OCI-LY7 (cell line): Measurements from ENCODE around the gene SNX32. TPM values are rescaled to one million over a fixed set of nuclear protein-coding genes. Genes with fewer than 3 reads are reported as not detected.

Source experiments
- Bru-seq: library from RNA; stranded (reverse); fragments of 400-500 nt; gene quantifications from one replicate; lab custom pipeline; 2021; lab: Mats Ljungman, UMichigan
- BruChase-seq, 2 experiments: library from RNA; stranded (reverse); fragments of 400-500 nt; gene quantifications; one replicate each; lab custom pipeline; 2021; lab: Mats Ljungman, UMichigan
- BruUV-seq: library from RNA; stranded (reverse); fragments of 400-500 nt; replicated peaks from 2 replicates; lab custom pipeline; 2021; lab: Mats Ljungman, UMichigan
- CTCF ChIA-PET: fragments of 300-600 bp; sonication (Branson Sonifier 250); formaldehyde crosslinking; loops from one replicate; lab custom pipeline; 2022; ENCODE audit warnings: antibody characterized with exemption; ENCODE audit not compliant: unreplicated experiment; lab: Charles Lee
- POLR2A ChIA-PET: fragments of 300-600 bp; sonication (Branson Sonifier 250); formaldehyde crosslinking; loops from one replicate; lab custom pipeline; 2022; ENCODE audit warnings: antibody characterized with exemption; lab: Charles Lee
- DNase-seq: peaks from one replicate; pipeline ENCODE4 v3.0.0-alpha.2; 2015; ENCODE audit warnings: low spot score
- H2AFZ ChIP-seq: fragments of 200-600 bp; sonication (generic), shearing (Covaris generic); 2 replicates; pipeline ENCODE4 v1.6.1; 2014; ENCODE audit warnings: mild to moderate bottlenecking, antibody characterized with exemption, low read length, moderate library complexity
- H3K27ac ChIP-seq: fragments of 200-600 bp; sonication (generic); 2 replicates; pipeline ENCODE4 v1.5.1; 2014; ENCODE audit warnings: mixed run types, low read depth, mild to moderate bottlenecking, moderate library complexity, low read length, inconsistent platforms; ENCODE audit not compliant: poor library complexity, severe bottlenecking
- H3K36me3 ChIP-seq: fragments of 200-600 bp; sonication (generic); 2 replicates; pipeline ENCODE4 v1.6.1; 2014; ENCODE audit warnings: mild to moderate bottlenecking, antibody characterized with exemption, low read length, moderate library complexity, mixed read lengths; ENCODE audit not compliant: insufficient read depth
- H3K4me1 ChIP-seq: fragments of 200-600 bp; sonication (generic); 2 replicates; pipeline ENCODE4 v1.5.1; 2014; ENCODE audit warnings: mild to moderate bottlenecking, low read length; ENCODE audit not compliant: insufficient read depth, poor library complexity, severe bottlenecking
- H3K4me2 ChIP-seq: fragments of 200-600 bp; sonication (generic); 2 replicates; pipeline ENCODE4 v1.6.1; 2014; ENCODE audit warnings: mild to moderate bottlenecking, low read length
- H3K4me3 ChIP-seq: fragments of 200-600 bp; sonication (generic); 2 replicates; pipeline ENCODE4 v1.5.1; 2014; ENCODE audit warnings: mild to moderate bottlenecking, low read depth, low read length; ENCODE audit not compliant: poor library complexity, severe bottlenecking
- H3K79me2 ChIP-seq: fragments of 200-600 bp; sonication (generic); 2 replicates; pipeline ENCODE4 v1.6.1; 2016; ENCODE audit warnings: low read depth, mild to moderate bottlenecking, low read length, moderate library complexity, mixed read lengths; ENCODE audit not compliant: insufficient read depth
- H3K9me2 ChIP-seq: fragments of 200-600 bp; sonication (generic); 2 replicates; pipeline ENCODE4 v1.6.1; 2016; ENCODE audit warnings: mild to moderate bottlenecking, low read length, mixed read lengths; ENCODE audit not compliant: insufficient read depth
- H3K9me3 ChIP-seq: fragments of 200-600 bp; sonication (generic); 2 replicates; pipeline ENCODE4 v1.6.1; 2014; ENCODE audit warnings: mild to moderate bottlenecking, mixed run types, low read length, mixed read lengths
- H4K20me1 ChIP-seq: fragments of 200-600 bp; sonication (generic); 2 replicates; pipeline ENCODE4 v1.6.1; 2014; ENCODE audit warnings: mild to moderate bottlenecking, antibody characterized with exemption, low read length, moderate library complexity, mixed read lengths; ENCODE audit not compliant: insufficient read depth
- EZH2phosphoT487 ChIP-seq: fragments of 200-600 bp; sonication (generic); IDR thresholded peaks from 2 replicates; pipeline ENCODE4 v1.6.1; 2018; ENCODE audit warnings: low read depth, borderline replicate concordance, mild to moderate bottlenecking, mixed run types, antibody characterized with exemption, low read length, moderate library complexity, mixed read lengths
- intact Hi-C: fragments of 100-400 bp; cut with micrococcal nuclease; formaldehyde crosslinking; loops from one replicate; pipeline ENCODE4 v1.10.0; 2022; ENCODE audit not compliant: unreplicated experiment
- long read RNA-seq: library from polyadenylated mRNA; stranded (forward); transcript quantifications from one replicate; pipeline ENCODE4 v2.0.0, GENCODE V29; 2022
- total RNA-seq, 2 experiments: library from RNA; depleted of rRNA in 1 of 2; stranded (reverse); fragments of >200 nt in 1 of 2; shearing (Covaris generic) in 1 of 2; gene quantifications; 2 replicates each; pipeline ENCODE4 v1.2.3, GENCODE V29; 2014 to 2022
- TF ChIP-seq, protein P1 (sequence below): fragments of 200-600 bp; sonication (generic); conservative IDR thresholded peaks from 2 replicates; pipeline ENCODE4 v1.5.1; 2014; ENCODE audit warnings: mild to moderate bottlenecking, antibody characterized with exemption, low read length, moderate library complexity, mixed read lengths

The SNX32 gene
- total RNA-seq (2014; rRNA removed; shearing (Covaris generic)), result not detected in 2 replicates
- total RNA-seq (2022), result not detected in 2 replicates
- Bru-seq, nascent RNA, result not detected
- BruChase-seq, experiment 1, labeled RNA remaining after a 6-hour chase, result percentile 10 among the genes with signal in this experiment
- not detected for BruChase-seq, experiment 2, labeled RNA remaining after a 2-hour chase
- long read RNA-seq, result 0 reads

DNA sequence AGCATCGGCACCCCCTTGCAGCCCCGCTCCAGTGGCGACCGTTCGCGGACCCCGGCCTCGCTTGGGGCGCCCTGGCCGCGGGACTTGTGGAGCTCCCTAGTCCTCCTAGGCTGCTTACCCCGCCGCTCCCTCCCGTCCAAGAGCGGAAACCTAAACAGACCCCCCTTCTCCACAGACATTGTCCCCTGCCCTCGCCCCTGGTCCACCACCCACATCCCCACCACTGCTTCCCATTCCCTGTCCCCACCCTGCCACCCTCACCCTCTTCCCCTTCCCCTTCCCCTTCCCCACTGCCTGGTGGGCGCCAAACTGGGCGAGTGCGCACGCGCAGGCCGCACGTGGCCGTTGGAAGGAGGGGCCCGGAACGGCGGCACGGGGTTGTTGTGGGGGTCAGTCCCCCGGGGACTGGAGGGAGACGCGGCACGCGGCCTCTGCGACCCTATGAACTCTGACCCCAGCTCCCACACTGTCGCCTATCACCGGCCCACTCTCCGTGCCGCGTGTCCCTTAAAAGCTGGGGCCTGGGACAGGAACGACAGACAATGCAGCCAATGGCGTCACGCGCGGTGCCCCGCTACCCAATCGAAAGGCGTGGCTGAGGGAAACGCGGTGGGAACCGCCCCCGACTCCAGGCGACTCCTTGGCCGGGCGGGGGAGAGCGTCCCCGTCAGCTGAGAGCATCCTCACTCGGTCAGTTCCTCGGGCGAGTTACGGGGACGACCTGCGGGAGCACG lies at the start of gene SNX32:
Gene SNX32, plus strand, starts transcription at position 667 of the 734 bp plus-strand sequence. CDS start 103 bp downstream, outside the sequence.
- no TSS peak for BruUV-seq
- no peak for DNase-seq
- CTCF ChIA-PET, result no interaction called here
- Histone ChIP-seq H3K79me2 (no peaks in the 10 kb centered on the region), H3K36me3 (no peaks in the 10 kb centered on the region), H3K27ac (no peak within 1 kb of the TSS), H3K9me2 (no peaks in the 10 kb centered on the region), H3K4me1 (no peaks in the 10 kb centered on the region), H2AFZ (no peak within 1 kb of the TSS), H3K4me3 (no peak within 1 kb of the TSS), H3K9me3 (no peaks in the 10 kb centered on the region), H3K4me2 (no peak within 1 kb of the TSS), H4K20me1 (no peaks in the 10 kb centered on the region)
- no peak for TF ChIP-seq EZH2phosphoT487
- TF ChIP-seq, protein P1, sequence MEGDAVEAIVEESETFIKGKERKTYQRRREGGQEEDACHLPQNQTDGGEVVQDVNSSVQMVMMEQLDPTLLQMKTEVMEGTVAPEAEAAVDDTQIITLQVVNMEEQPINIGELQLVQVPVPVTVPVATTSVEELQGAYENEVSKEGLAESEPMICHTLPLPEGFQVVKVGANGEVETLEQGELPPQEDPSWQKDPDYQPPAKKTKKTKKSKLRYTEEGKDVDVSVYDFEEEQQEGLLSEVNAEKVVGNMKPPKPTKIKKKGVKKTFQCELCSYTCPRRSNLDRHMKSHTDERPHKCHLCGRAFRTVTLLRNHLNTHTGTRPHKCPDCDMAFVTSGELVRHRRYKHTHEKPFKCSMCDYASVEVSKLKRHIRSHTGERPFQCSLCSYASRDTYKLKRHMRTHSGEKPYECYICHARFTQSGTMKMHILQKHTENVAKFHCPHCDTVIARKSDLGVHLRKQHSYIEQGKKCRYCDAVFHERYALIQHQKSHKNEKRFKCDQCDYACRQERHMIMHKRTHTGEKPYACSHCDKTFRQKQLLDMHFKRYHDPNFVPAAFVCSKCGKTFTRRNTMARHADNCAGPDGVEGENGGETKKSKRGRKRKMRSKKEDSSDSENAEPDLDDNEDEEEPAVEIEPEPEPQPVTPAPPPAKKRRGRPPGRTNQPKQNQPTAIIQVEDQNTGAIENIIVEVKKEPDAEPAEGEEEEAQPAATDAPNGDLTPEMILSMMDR, result no peak
- intact Hi-C loops, result no loop called here
- POLR2A ChIA-PET, result no interaction called here

DNA sequence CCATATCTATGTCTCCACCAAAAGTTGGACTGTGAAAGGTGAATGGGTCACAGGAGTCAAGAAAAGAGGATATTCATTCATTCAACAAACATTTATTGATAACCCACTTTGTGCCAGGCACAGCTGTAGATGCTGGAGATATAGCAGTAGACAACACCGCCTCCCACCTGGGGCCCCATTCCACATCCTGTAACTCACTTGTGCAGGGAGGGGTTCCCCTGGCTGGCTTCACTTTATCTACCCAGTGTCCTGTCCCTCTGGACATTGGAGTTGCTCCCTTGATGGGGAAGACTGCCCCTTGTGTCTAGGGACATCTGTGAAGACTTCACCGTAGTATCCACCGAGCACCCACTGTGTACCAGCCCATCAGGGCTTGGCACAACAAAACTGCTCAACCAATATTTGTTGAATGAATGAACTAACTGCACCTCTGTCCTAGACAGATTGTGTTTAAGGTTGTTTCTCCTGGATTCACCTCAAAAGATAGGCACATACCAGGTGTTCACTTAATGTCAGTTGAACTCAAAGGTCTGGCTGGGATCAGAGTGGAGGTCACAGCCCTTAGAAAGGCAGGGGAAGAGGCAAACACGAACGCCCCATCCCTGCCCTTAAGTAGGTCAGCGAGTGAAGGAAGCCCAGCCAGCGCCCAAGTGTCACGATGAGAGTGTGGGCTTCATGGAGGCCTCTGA lies 48.3 kb upstream of the SNX32 start:
- no peak overlapping the region for H2AFZ ChIP-seq
- H3K9me3 ChIP-seq, result no peaks in the 10 kb centered on the region
- no peaks in the 10 kb centered on the region for H3K79me2 ChIP-seq
- no peaks in the 10 kb centered on the region for H3K36me3 ChIP-seq
- no peak for TF ChIP-seq EZH2phosphoT487
- TF ChIP-seq, protein P1, result no peak
- no peak for DNase-seq
- BruUV-seq, result no TSS peak
- H3K4me3 ChIP-seq, result no peak overlapping the region
- POLR2A ChIA-PET, result no interaction called here
- intact Hi-C loops, result no loop called here
- H3K4me1 ChIP-seq, result peaks cover 22% of the 10 kb centered on the region
- CTCF ChIA-PET, result no interaction called here
- no peaks in the 10 kb centered on the region for H3K9me2 ChIP-seq
- no peak overlapping the region for H3K27ac ChIP-seq
- no peaks in the 10 kb centered on the region for H4K20me1 ChIP-seq
- no peak overlapping the region for H3K4me2 ChIP-seq
